Stimulated activated CD4-positive, alpha-beta T cell treated with anti-CD3 and anti-CD28 coated beads, Interleukin-15, amount 100 ng/mL, for 1 hour (primary cell): ENCODE results near the gene MIB2.
"Not testable (repeated sequence)": the region's sequence is repeated elsewhere in the genome, so short reads cannot be mapped to it uniquely, and the experiment has no call there.

Source experiments
- DNase-seq, 2 donors: peaks; one replicate each; pipeline ENCODE4 v3.0.0-alpha.2; 2020; ENCODE audit warnings: low read depth in 1 of 2, low spot score in 1 of 2

MIB2 gene

DNA sequence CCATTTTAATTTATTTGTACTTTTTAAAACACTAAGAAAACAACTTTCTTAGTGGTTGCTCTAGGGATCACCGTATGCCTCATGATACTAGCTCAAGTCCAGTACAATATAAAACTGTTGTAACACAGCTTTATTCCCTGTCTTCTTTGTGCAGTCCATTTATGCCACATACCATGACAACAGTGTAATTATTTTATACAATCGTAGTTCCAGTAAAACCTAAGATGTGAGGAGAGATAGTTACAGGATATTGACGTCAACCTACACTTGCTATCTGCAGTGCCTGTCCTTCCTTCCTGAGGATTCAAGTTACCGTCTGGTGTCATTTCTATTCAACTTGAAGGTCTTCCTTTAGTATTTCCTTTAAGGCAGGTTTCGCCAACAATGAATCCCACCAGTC, 31.0 kb downstream of the MIB2 start:
- DNase-seq, result not testable (repeated sequence)

DNA sequence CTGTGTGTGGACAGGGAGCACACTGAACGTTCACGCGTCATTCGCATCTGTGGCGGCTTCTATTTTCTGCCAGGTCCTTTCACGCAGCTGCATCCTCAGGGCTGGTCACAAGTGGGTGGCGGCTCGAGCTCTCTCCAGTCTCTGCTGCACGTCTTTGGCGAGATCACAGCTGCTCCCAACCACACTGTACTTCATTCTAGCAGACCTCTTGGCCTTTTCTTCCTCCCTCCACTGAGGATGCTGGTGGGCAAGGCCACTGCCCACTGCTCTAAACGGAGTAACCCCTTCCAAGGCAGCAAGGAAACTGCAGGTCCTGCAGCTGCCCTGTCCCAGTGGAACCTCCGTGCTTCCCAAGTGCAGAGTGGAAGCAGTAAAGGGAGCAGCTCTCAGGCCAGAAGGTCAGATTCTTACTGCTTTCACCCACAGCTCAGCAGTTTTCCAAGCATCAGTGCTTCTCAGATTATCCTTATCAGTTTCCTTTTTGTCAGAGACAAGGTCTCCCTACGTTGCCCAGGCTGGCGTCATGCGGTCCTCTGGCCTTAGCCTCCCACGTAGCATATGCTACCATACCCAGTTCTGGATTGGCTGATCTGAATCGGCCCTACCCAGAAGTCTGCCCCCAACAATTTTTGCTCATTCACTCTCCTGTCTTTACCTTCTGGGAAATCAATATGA, 32.4 kb downstream of the MIB2 start:
- DNase-seq, result not testable (repeated sequence)

DNA sequence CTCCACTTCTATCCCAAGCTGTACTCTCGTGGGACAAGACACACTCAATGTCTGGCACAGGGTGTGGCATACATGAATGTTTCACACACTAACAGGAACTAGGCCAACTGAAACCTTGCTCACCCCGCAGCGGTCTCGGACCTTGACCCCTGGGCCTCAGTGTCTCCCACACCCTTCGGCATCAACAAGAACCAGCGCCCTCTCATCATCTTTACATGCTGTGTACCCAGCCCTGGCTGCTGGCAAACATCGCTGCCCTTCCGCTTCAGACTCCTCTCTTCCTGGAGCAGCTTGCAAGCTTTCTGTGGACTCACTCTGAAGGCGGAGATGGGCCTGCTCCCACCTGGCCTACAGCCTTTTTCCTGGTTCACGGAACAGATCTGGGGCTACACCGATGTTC, 33.0 kb downstream of the MIB2 start:
- not testable (repeated sequence) for DNase-seq

DNA sequence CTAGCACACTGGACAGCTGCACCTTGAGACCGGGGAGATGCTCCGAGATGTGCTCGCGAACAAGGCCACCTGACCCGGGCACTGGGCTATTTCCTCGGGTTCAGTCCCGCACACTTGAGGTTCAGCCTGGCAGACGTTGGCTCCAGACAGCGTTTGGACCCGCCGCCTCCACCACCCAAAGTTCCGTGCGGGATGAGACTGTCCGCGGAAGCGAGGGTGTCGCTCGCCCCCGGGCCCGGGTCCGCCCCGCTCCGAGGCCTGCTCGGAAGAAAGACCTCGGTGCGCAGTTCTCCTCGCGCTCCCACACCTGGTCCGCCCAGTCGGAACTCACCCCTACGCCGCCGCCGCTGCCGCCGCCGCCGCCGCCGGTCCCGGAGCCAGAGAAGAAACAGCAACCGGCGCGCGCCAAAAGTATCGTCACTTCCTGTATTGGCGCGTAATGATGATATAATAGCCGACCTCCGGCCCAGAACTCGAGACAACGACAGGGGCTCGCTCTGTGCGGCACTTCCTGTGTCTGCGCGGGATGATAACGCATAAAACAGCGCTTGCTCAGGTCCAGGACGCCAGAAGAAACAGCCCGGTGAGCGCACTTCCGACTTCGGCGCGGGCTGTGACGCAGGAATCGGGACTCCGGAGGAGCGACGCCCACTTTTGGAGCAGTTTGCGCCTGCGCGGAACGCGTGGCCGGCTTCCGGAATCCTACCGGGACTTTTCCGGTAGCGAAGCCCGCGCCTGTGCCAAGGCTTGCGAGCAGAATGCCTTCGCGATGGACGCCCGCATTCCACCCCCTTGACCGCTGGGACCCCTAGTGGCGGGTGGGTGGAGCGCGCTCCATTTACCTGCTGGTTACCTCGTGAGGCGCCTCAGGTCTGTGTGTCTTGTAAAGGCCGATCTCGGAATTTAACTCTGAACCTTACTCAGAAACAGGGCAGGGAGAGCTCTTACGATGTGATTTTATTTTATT, 43.6 kb downstream of the MIB2 start, which contains the start of gene CDK11B:
Gene CDK11B, minus strand, starts transcription at position 422 of the 967 bp plus-strand sequence. CDS start 1,519 bp downstream, outside the sequence.
- DNase-seq, result peak; percentile 97 to 99

DNA sequence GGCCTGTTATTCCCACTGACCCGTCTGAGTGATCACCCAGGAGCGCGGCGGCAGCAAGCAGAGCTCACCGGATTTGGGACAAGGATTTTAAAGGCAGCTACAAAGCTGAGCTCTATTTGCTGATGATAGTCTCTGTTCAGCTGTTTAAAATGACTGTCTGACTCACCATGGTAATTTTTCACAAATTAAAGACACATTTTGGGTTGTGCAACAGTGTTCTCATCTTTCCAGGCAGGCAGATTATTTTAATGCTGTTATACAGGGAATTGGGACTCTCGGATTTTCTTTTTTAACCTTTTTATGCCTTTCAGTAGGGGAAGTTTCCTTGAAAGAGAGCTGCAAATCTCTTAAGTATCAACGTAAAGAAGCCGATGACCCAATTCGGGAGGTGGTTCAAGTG, 47.1 kb downstream of the MIB2 start:
- not testable (repeated sequence) for DNase-seq

DNA sequence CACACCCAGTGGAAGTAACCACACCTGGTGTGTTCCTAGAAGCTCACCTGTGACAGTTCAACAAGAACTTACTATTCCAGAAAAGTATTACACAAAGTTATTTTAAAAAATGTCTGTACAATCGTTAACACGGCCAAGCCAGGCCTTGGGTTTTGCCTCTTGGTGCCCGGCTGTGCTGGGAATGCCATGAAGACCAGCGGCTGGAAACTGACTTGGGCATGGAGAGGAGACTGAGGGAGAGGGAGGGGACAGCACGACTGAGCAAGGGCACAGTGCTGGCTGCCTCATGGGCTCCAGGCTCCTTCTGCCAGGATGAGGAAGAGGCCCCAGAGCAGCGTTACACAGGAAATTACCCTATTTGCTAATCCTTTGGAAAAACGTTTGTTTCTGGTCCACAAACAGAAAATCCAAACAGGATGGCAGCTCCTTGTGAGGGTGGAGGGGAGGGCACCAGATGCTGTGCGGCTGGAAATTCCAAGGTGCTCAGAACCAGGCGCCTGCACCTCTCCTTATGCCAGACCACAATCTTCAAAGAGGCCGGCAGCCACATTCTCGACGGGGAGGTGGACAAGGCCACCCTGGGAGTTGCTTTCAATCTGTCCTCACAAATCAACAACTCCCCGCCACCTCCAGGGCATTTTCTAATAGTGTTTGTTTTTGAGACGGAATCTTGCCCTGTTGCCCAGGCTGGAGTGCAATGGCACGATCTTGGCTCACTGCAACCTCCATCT, 47.7 kb downstream of the MIB2 start:
- not testable (repeated sequence) for DNase-seq

DNA sequence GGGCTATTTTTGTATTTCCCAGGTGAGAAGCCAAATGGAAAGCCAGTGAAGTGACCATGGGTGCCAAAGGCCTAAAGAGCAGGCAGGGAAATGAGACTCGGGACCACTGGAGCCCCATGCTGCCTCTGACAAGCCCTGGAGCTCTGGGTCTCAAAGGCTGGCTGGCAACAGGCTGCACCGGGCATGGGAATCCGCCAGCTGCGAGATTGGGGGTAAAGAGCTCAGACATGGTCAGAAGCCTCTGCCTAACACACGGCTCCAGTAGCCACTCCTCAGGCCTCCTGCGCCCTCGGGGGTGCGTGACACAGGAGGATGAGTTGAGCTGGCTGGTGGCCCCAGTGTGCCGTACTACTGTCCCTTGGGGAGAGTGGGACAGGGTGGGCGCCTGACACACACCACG, 49.0 kb downstream of the MIB2 start:
- not testable (repeated sequence) for DNase-seq

DNA sequence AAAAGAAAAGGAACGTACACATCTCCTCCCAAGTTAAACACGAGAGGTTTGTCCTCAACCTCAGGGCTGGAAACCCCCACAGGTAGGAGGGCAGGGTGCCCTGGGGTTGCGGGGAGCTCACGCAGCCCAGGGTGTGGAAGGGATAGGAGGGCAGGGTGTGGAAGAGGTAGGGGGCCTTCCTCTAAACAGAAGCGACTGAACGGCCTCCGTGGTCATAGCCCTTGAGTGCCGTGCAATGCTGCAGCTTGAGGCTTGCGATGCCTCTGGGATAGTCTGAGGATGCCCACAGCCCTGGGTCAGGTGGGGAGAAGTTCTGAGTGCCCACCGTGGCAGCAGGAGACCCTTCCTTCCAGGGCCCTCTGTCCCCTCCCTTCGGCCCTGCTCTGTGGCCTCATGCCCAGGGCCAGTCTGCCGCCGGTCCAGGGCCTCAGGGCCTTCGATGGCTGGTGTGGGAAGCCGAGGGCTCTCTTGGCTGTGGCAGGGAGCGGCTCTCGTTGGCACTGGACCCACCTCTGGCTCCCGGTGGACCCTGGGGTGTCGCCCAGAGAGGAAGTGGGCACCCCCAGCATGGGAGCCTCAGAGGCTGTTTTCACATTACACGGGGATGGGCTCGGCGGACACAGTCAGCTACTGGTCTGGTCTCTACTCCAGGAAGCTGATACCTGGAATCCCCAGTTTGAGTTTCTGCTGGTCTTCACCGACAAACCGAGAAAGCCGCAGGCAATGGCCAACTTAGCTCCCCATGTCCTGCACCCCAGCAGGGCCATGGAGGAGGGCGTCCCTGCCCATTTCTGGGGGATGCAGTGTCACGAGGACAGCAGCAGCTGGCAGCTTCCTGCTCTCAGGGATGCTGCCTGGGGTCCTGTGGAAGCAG, 49.9 kb downstream of the MIB2 start:
- DNase-seq, result no peak

DNA sequence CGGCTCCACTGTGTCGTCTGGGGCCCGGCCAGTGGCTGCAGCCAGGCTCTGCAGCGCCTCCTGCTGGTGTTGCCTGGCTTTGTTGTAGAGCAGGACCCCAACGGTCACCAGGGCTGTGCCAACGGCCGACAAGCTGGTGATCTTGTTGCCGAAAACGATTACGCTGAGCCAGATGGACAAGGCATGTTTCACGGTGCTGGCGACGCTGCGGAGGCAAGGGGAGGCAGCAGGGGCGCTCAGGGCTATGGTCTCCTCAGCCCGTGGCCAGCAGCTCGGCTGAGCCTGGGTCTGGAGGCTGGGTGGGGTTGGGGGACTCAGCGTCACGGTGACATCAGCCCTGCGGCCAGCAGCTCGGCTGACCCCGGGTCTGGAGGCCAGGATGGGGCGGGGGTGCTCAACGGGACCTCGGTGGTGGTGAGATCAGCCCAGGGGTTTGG, 50.5 kb downstream of the MIB2 start:
- DNase-seq, result no peak

DNA sequence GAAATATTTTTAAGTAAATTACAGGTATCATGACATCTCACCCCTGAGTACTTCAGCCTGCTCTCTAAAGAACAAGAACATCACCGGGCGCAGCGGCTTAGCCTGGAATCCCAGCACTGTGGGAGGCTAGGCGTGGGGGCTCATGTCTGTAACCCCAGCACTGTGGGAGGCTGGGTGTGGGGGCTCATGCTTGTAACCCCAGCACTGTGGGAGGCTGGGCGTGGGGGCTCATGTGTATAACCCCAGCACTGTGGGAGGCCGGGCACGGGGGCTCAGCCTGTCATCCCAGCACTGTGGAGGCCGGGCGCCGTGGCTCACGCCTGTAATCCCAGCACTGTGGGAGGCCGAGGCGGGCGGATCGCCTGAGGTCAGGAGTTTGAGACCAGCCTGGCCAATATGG, 51.2 kb downstream of the MIB2 start:
- no peak for DNase-seq

DNA sequence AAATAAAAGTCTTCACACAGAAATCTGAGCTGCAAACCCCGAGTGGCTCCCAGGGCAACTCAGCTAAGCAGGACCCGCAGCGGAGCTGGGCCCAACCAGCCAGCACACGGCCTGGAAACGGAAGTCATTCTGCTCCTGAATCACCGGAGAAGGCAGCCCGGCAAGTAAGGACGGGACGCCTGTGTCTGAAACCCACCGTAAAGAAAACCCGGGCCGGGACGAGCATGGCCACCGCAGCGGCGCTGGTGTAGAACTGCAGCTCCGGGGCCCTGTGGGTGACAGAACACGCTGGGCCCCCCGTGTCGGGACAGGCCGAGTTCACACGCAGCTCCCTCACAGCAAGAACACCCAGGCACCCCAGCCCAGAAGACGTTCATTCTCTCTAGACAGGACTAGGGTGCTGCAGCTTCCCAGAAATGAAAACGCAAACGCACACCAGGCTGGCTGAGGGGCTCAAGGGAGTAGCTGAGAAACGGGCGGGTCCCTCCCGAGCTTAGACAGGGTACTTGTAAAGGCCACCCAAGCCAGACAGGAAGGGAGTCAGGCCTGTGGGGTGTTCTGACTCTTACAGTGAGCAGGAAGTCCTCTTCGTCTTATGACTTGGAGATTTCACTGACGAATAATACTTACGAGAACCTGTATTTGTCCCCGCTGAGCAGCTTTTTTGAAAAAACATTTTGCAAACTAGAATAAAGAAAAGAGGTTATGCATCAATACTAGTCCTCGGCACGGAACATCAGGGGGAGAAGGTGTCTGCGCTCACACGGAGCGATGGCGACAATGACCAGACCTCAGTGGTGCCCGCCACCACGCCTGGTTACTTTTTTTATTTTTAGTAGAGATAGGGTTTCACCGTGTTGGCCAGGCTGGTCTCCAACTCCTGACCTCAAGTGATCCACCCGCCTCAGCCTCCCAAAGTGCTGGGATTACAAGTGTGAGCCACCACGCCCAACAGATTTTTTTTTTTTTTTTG, 54.5 kb downstream of the MIB2 start:
- no peak for DNase-seq

DNA sequence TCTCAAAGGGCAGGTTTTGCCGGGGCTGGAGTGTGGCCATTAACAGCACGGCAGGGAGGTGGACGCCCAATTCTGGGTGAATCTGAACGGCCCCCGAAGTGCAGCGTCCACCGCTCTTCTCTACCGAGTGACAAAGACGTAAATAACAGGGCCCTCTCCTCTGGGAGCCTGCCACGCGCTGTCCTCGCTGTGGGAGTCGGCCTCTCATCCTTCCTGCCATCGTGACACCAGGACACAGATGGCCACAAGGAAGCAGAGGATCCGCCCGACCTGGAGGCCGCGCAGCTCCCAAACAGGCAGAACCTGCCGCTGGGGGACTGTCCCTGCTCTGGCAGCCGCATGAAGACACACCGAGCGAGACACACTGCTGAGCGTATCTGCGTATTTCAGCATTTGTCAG, 55.6 kb downstream of the MIB2 start:
- DNase-seq, result no peak

DNA sequence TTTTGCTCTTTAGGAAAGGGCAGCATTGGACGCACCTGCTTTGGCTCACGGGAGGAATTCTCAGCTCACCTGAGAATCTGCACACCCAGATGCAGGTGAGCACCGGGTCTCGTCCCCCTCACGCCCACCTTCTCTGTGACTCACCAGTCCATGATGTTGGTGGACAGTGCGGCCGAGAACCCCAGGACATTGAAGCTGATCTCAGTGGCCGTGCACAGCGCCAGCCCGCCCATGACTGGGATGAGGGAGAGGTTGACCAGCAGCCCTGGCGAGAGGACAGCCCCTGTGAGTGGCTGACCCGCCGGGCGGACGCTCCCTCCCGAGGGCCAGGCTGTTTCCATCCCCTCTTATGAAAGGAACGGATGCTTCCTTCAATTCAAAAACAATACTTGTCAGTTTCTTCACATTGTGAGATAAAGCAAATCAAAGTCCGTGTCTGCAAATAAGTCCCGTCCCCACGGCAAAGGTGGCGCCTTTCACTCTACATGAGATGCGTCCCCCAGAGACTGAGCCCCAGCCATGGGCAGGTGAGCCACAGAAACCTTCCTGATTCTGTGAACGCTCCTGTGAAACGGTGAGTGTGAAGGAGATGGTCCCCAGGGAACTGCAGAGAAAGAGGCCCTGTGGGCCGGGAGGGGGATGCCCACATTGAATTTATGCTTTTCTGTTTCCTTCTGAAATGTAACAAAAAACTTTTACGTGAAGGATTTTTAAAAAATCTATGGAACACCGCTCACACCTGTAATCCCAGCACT, 56.2 kb downstream of the MIB2 start:
- DNase-seq, result no peak

DNA sequence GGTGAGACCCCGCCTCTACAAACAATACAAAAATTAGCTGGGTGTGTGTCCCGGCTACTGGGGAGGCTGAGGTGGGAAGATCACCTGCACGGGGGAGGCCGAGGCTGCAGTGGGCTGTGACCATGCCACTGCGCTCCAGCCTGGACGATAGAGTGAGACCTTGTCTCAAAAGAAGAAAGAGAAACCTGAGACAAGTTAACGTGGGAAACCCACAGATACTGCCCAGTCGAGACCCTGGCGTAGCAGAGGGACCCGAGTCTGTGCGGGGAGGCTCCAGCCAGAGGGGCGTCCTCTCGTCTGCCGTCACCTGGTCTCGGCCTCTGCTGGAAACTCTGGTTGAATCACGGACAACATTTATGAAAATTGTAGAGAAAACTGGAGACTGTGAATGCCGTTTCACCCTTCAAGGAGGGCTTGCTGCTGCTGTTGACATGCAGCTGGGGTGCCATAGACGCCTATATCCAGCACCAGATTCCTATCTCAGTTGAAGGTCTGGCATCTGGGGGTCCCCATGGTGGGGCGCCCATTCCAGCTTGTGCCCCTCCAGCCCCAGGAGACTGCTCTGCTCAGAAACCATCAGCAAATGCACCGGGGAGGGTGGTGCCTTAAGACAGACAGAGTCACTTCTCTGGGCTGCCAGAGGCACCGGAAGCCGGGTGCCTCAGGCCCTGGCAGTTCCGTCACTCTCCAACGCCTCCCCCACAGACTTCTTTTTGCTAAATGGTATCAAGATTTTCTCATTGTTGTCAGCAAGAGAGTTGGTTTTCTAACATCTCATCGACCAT, 57.1 kb downstream of the MIB2 start:
- DNase-seq, result no peak

DNA sequence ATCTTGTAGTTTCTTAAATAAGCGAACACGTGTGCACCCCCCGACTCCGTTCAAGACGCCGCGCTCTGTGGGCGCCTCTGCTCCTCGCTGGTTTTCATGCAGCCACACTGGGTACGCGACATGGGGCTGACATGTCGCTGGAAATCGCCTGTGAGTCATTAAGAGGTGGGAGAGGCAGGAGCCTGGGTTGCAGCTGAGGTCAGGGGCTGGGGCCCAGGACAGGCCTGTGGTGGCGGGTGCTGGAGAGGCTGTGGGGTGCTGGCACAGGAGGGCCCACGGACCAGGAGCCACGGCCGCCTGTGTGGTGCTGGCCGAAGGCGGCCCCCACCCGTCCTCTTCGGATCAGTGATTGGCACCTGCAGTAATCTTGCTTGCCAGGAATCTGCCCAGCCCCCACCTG, 59.5 kb downstream of the MIB2 start:
- not testable (repeated sequence) for DNase-seq

DNA sequence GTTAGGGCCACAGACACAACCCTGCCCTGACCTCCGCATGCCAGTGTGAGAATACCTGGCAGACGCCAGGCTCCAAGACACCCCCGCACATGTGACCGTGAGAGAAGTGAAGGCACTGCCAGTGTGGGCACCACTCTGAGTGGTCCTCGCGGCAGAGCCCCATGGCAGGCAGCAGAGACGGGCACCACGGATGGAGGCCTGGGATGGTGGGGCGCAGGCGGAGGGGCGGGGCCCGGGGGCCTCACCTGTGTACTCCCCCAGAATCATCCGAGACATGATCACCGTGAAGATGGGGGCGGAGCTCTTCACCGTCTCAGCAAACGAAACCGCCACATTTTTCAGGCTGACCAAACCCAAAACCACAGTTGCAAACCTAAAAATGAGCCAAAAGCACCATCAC, 59.9 kb downstream of the MIB2 start:
- not testable (repeated sequence) for DNase-seq

DNA sequence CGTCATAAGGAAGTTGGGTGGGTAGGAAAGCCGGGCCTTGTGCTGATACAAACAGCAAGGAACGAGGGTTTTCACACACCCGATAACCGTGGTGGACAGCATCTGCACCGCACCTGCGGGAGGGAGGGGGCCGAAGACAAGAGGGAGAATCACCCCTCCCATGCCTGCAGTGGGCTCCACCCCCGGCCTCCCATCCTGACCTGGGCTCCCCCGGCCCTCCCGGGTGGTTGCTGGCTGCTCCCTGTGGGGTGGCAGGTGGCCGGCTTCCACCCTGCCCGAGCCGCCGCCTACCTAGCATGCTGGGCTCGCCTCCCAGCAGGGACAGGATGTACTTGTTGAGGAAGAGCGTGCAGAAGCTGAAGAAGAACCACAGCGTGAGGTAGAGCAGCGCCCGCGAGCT, 60.8 kb downstream of the MIB2 start:
- not testable (repeated sequence) for DNase-seq
